GM12865 (cell line): ENCODE results near the gene KRT12.

Source experiments
- DNase-seq: peaks from one replicate; pipeline ENCODE4 v3.0.0; 2010; ENCODE audit warnings: low read depth
- H3K4me3 ChIP-seq: 2 replicates; pipeline ENCODE4 v1.5.1; 2011; ENCODE audit warnings: mild to moderate bottlenecking, low read depth, low read length, control low read depth
- CTCF ChIP-seq: IDR thresholded peaks from 2 replicates; pipeline ENCODE4 v1.5.1; 2011; ENCODE audit warnings: low read length, control low read depth, low read depth, inconsistent platforms; ENCODE audit not compliant: insufficient read depth; ENCODE audit errors: missing control alignments

Gene KRT12

DNA sequence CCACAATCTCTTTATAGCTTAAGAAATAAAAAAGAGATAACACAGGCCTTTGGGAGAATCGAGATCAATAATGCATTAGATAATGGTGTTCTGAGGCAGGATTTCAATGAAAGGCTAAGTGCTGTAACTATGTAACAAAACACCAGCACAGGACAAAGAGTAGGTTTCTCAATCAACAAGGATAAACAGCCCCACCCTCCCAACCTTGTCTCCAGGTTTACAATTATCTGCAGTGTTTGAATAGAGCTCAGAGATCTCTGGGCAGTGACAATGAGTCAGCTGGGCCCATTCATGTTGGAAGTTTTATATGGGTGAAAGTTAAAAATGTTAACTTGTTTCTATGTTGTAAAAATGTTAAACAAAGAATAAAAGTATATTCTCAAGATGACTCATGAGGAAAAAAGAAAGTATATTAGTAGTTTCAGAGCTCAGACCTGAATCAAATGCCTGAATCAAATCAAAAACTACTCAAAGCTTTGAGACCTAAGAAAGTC, 35.0 kb upstream of the KRT12 start:
- no peak overlapping the region for H3K4me3 ChIP-seq
- no peak for TF ChIP-seq CTCF
- DNase-seq = no peak

GRCh38 chr17:40900809-40901356, 33.9 kb upstream of the KRT12 start:
- no peak overlapping the region for H3K4me3 ChIP-seq
- TF ChIP-seq CTCF = no peak
- no peak for DNase-seq

DNA sequence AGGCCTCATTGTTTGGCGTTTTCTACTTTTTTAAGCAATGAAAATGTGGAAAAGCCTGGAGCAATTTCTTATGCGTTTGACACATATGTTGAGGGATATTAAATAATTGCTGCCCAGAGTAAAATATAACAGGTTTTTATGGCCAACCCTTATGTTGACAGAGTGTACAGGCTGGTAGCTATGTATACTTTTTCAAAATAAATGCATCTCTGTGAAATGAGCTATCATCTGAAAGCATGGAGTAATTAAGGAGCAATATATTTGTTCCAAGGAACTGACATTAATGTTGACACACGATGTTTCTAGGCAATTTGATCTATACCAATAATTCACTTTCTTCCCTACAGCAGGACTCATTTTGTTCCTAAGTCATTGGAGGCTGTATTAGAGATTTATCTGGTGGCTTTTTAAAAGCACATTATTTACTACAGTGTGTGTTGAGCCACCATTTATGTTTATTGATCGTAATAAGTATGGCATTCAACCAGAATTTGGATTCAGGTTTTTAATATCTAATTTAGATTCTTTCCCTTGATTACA, 30.0 kb upstream of the KRT12 start:
- no peak for DNase-seq
- no peak for TF ChIP-seq CTCF

DNA sequence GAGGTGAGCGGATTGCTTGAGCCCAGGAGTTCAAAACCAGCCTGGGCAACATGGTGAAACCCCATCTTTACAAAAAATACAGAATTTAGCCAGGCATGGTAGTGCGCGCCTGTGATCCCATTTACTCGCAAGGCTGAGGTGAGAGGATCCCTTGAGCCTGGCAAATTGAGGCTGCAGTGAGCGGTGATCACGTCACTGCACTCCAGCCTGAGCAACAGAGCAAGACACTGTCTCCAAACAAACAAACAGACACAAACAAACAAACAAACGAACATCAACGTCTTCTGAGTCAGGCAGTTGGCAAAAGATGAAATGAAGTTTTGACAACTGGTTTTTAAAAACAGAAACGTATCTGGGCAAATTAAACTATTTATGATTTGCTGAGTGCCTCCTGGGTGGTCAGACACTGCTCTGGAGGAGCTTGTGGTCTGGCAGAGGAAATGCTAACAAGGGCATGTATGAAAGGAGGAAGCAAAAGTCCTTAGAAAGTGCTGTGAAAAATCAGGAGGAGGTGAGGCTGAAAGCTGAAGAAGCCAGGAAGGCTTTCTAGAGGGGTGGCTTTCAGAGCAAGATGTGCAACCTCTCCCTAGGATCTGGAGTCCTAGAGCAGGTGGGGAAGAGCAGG, 28.2 kb upstream of the KRT12 start:
- DNase-seq = no peak
- TF ChIP-seq CTCF = no peak
- no peak overlapping the region for H3K4me3 ChIP-seq

More for the DNA sequence above, 30.0 kb upstream of the KRT12 start:
- no peak overlapping the region for H3K4me3 ChIP-seq

GRCh38 chr17:40888196-40888720, 21.2 kb upstream of the KRT12 start:
- H3K4me3 ChIP-seq = no peak overlapping the region
- no peak for DNase-seq
- no peak for TF ChIP-seq CTCF

GRCh38 chr17:40886090-40886489, 19.1 kb upstream of the KRT12 start:
- DNase-seq = no peak
- TF ChIP-seq CTCF = no peak
- H3K4me3 ChIP-seq = no peak overlapping the region
